Motor neuron (in vitro differentiated cells): ENCODE results near the gene VANGL1. TPM values are rescaled to one million over a fixed set of nuclear protein-coding genes. Genes with fewer than 3 reads are reported as not detected.

Source experiments
- ATAC-seq, 8 experiments: fragments of 200-7000 bp; cut with Tn5 transposase; replicated peaks in 6 of 8; 2 replicates each; pipeline ENCODE4 v1.8.0; 2021; ENCODE audit warnings: mild to moderate bottlenecking in 8 of 8, moderate library complexity in 8 of 8
- H3K27ac ChIP-seq, 2 donors: fragments of 250-450 bp; sonication (Bioruptor Pico); 2 replicates each; pipeline ENCODE4 v1.9.0; 2021; ENCODE audit warnings: antibody characterized with exemption in 2 of 2, mild to moderate bottlenecking in 2 of 2, moderate library complexity in 1 of 2
- H3K4me1 ChIP-seq, 2 donors: fragments of 250-450 bp; sonication (Bioruptor Pico); replicated peaks in 1 of 2; 2 replicates each; pipeline ENCODE4 v1.6.1; 2021; ENCODE audit warnings: antibody characterized with exemption in 2 of 2, mild to moderate bottlenecking in 2 of 2, moderate library complexity in 1 of 2
- H3K4me3 ChIP-seq, 5 donors: fragments of 250-450 bp; sonication (Bioruptor Pico); 2 replicates each; pipeline ENCODE4 v1.9.0; 2021; ENCODE audit warnings: antibody characterized with exemption in 5 of 5, mild to moderate bottlenecking in 5 of 5, moderate library complexity in 4 of 5
- WGBS, 10 experiments: fragments of 450-650 bp; shearing (Covaris generic); methylation state at CpG; one replicate each; pipeline ENCODE4 v1.0.0; 2022; 5-methylcytosine and 5-hydroxymethylcytosine counted together
- in situ Hi-C, 9 experiments: fragments of 400-800 bp; cut with MboI; loops; one replicate each; pipeline ENCODE4 v1.15.0; 2021; ENCODE audit warnings: low sequenced_read_pairs in 9 of 9, low pct_unique_long_range_greater_than_20kb in 2 of 9; ENCODE audit not compliant: unreplicated experiment in 9 of 9
- total RNA-seq, 8 experiments: library from RNA; unstranded; fragments of 300-600 nt; gene quantifications; 2 replicates each; pipeline versions ENCODE4 v1.2.3 to v1.2.4, GENCODE V29; 2022

The VANGL1 gene
- total RNA-seq, 8 experiments from 2014 or later, result 0.95 to 12.2 (median 3.7) TPM

DNA sequence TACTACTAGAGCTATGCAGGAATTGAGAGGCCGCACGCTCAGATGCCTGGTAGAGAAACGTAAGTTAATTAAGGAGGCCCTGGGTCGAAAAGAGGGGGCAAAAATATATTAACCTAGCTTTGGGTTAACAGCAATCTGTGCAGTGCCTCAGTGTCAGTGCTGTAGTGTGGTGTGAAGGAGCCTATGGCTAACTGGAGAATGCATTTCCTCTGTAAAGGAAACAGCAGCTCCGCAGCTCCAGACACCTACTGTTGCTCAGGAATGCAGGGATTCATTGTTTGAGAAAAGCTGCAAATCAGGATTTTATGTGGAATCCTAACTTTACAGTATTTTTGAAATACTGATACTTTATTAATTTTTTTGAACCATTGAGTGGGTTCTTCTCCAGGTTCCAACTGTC, 18.4 kb downstream of the VANGL1 start:
- no peak for ATAC-seq
- WGBS, 10 experiments, result 75 to 100% (median 89%) methylated on average over 2 to 5 of the region's 5 CpGs; no CpG with 5 or more reads in 2 of the 10 experiments
- no peak overlapping the region for H3K27ac ChIP-seq
- in situ Hi-C loops, result no loop called here
- peaks cover 0 to 8% of the 10 kb centered on the region in 2 donors for H3K4me1 ChIP-seq
- no peak overlapping the region for H3K4me3 ChIP-seq

DNA sequence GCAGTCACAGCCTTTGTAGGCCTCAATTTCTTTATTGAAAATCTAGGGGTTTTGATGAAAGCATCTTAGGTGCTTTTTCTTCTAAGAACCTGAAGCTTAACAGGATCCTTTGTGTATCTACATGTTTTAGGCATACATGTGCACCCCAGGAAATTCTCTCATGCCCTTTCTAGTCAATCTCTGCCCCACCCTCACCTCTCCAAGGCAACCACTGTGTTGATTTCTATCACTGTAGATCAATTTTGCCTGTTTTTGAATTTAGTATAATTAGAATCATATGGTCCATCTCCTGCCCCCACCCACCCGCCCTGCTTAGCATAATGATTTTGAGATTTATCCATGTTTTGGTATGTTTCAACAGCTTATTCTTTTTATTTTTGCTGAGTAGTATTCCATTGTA, 19.4 kb downstream of the VANGL1 start:
- 89 to 100% (median 95%) methylated on average over 1 of the region's 1 CpG; no CpG with 5 or more reads in 6 of the 10 experiments for WGBS, 10 experiments
- in situ Hi-C loops, result no loop called here

DNA sequence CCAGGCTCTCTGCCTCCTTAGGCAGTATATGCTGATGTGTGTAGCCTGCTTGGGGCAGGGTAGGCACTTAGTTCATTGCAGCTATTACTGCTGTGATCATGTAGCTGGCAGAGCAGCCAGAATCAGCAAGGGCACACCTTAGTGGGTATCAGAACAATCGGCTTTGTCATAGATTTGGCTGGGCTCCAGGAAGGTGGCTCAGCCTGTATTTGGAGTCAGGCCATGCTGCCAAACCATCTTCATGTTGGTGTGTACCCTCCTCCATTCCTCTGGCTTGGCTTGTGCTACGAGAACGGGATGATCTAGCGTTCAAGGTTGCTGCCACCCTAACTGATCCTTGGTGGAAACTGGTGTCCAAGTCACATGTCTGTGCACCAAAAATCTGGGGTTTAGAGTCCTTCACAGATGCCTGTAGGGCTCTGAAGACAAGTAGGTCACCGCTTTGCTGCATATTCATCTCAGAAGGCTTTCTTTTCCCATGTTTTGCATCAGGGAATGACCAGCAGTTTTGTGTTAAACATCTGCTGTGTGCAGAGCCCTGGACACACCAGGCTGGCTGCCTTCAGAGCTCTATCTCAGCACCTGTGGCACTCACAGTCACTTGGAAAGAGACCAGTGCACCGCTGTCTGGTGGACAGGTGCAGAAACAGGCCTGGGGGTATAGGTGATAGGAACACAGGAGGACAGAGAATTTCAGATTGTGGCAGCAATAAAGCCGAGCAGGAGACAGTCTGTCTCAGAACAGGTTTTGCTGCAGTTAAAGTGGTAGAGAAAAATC, 23.7 kb downstream of the VANGL1 start:
- H3K27ac ChIP-seq, result no peak overlapping the region
- in situ Hi-C loops, result no loop called here
- ATAC-seq, result peak in 3 of 8 experiments; percentile 58 to 96 (median 93)
- H3K4me3 ChIP-seq, result no peak overlapping the region
- no peaks in the 10 kb centered on the region for H3K4me1 ChIP-seq
- 75 to 100% (median 94%) methylated on average over 1 to 7 of the region's 7 CpGs; no CpG with 5 or more reads in 2 of the 10 experiments for WGBS, 10 experiments

More for the DNA sequence above, 19.4 kb downstream of the VANGL1 start:
- H3K4me1 ChIP-seq, result peaks cover 0 to 4% of the 10 kb centered on the region in 2 donors
- no peak overlapping the region for H3K4me3 ChIP-seq
- H3K27ac ChIP-seq, result no peak overlapping the region
- ATAC-seq, result peak in 3 of 8 experiments; percentile 57 to 63 (median 58)

DNA sequence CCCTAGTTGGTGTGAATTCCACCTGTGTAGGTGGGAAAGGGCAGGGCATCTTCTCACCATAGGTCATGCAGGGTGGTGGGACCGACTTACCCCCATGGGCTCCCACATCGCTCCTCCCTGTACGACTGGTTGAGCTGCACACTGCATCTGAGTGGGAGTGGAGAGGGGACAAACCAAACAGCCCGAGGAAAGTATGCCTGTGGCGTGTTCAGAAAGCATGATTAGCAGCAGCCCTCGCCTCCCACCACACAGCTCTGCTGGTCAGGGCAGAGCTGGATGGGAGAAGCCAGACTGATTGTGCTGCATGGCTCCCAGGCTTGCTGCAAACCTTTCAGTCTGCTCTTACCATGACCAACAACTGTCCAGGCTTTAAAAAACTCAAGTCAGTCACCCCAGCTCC, 24.4 kb downstream of the VANGL1 start:
- 59 to 100% (median 97%) methylated on average over 1 to 5 of the region's 6 CpGs; no CpG with 5 or more reads in 3 of the 10 experiments for whole genome bisulfite sequencing, 10 experiments
- in situ Hi-C loops, result no loop called here
- H3K27ac ChIP-seq, result no peak overlapping the region
- ATAC-seq, result no peak
- no peak overlapping the region for H3K4me3 ChIP-seq
- no peaks in the 10 kb centered on the region for H3K4me1 ChIP-seq

DNA sequence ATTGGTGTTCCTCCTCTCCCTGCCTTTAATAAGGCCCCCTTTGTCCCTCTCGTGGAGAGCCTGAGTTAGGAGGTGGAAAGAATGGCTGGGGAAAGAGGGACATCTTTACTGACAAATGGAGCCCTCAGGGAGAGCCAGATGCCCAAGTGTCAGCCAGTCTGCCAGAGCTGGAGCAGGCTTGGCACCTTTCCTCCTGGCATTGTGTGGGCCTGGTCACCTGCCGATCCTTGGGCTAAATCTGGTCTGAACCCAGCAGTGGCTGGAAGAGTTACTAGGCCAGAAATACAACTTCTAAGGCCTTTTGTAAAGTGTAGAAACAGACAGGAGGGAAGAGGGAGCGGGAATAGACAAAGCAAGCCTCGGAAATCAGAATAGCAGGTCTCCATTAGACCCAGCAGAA, 24.9 kb downstream of the VANGL1 start:
- Histone ChIP-seq H3K4me1 (no peaks in the 10 kb centered on the region), H3K27ac (no peak overlapping the region), H3K4me3 (no peak overlapping the region)
- in situ Hi-C loops, result no loop called here
- no peak for ATAC-seq
- WGBS, 10 experiments, result 70 to 100% (median 92%) methylated on average over 1 to 4 of the region's 4 CpGs; no CpG with 5 or more reads in 1 of the 10 experiments

DNA sequence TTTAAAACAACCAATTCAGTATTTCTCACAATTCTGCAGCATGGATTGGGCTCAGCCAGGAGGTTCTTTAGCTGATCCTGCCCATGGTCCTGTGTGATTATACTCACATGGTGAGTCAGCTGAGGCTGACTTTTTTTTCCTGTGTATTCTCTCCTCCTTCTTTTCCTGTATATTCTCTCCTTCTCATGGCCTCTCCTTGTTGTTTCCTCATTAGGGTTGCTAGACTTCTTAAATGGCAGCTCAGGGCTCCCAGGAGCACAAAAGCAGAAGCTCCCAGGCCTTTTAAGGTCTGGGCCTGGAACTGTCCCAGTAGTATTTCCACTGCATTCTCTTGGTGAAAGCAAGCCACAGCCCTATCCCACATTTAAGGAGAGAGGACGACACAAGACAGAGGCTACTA, 26.8 kb downstream of the VANGL1 start:
- no peak overlapping the region for H3K4me3 ChIP-seq
- H3K4me1 ChIP-seq, result no peaks in the 10 kb centered on the region
- 82 to 100% (median 100%) methylated on average over 1 of the region's 1 CpG; no CpG with 5 or more reads in 6 of the 10 experiments for WGBS, 10 experiments
- in situ Hi-C loops, result no loop called here
- H3K27ac ChIP-seq, result no peak overlapping the region
- no peak for ATAC-seq

DNA sequence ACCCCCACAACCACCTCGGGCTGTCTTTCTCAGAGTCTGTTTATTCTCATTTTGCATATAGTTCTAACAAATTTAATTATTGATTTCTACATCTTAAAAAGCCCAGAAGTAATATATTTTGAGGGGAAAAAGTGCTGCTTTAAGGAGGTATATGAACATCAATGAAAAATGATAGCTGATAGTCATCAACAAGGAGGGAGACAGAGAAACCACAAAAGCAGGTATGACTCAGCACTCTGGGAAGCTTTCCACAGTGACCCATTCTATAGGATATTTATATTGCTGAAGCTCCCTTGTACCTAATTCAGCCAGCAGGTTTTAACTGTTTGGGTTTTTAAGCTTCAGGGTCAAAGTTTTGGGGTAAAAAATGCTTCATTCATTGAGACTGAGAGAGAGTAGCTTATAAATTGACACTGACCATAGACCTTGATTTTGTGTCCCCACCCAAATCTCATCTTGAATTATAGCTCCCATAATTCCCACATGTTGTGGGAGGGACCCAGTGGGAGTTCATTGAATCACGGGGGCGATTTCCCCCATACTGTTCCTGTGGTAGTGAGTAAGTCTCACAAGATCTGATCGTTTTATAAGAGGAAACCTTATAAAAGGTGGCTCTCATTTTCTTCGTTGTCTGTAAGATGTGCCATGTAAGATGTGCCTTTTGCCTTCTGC, 27.4 kb downstream of the VANGL1 start:
- no peak overlapping the region for H3K4me3 ChIP-seq
- no peak overlapping the region for H3K27ac ChIP-seq
- in situ Hi-C loops, result no loop called here
- ATAC-seq, result no peak
- H3K4me1 ChIP-seq, result peaks cover 0 to 2% of the 10 kb centered on the region in 2 donors
- WGBS, 10 experiments, result 81 to 100% (median 93%) methylated on average over 1 to 5 of the region's 5 CpGs; no CpG with 5 or more reads in 1 of the 10 experiments

DNA sequence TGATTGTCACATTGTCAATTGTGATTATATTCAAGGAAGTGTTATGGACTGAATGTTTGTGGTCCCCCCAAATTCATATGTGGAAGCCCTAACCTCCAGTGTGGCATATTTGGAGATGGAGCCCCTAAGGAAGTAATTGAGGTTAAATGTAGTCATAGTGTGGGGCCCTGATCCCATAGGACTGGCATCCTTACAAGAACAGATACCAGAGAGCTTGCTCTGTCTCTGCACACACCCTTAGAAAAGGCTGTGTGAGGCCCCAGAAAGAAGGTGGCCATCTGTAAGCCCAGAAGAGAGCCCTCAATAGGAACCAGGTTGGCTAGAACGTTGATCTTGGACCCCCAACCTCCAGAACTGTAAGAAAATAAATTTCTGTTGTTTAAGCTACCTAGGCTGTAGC, 28.1 kb downstream of the VANGL1 start:
- Histone ChIP-seq H3K4me3 (no peak overlapping the region), H3K27ac (no peak overlapping the region), H3K4me1 (peaks cover 0 to 2% of the 10 kb centered on the region in 2 donors)
- ATAC-seq, result no peak
- in situ Hi-C loops, result no loop called here
- 64 to 92% (median 67%) methylated on average over 1 of the region's 1 CpG; no CpG with 5 or more reads in 5 of the 10 experiments for whole genome bisulfite sequencing, 10 experiments

DNA sequence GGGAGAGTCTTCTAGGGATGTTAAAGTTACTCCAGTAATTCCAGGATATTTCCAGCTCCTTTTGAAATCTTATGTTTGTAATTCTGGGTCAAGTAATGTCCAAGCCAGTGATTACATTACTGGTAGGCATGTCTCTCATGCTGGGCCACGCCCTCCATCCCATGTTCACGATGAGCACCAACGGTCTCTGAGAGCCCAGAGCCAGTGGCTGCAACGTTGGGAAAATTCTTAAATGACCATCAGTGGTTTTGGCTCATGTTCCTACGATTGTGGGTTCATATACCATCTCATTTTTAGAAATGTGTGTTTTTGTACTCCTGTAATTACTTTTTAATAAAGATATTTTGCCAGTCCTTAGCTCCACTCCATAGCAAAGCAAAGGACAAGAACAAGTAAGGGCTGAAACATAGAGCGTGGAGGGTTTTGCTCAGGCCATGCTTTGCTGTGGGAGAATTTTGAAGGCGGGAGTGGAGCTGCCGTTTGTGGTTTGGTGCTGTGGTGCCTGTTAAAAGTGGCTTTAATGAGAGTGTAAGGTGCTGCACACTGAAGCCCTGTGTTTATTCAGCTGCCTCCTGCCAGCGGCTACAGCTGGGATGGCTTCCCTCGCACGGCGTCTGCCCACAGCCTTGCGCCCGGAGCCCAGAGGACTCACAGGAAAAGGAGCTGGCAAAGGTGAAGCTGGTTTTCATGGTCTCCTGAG, 28.9 kb downstream of the VANGL1 start:
- 50 to 100% (median 92%) methylated on average over 1 to 14 of the region's 14 CpGs; no CpG with 5 or more reads in 1 of the 10 experiments for WGBS, 10 experiments
- peaks cover 0 to 2% of the 10 kb centered on the region in 2 donors for H3K4me1 ChIP-seq
- in situ Hi-C loops, result no loop called here
- no peak overlapping the region for H3K27ac ChIP-seq
- H3K4me3 ChIP-seq, result no peak overlapping the region
- peak in 1 of 8 experiments; percentile 77 for ATAC-seq

DNA sequence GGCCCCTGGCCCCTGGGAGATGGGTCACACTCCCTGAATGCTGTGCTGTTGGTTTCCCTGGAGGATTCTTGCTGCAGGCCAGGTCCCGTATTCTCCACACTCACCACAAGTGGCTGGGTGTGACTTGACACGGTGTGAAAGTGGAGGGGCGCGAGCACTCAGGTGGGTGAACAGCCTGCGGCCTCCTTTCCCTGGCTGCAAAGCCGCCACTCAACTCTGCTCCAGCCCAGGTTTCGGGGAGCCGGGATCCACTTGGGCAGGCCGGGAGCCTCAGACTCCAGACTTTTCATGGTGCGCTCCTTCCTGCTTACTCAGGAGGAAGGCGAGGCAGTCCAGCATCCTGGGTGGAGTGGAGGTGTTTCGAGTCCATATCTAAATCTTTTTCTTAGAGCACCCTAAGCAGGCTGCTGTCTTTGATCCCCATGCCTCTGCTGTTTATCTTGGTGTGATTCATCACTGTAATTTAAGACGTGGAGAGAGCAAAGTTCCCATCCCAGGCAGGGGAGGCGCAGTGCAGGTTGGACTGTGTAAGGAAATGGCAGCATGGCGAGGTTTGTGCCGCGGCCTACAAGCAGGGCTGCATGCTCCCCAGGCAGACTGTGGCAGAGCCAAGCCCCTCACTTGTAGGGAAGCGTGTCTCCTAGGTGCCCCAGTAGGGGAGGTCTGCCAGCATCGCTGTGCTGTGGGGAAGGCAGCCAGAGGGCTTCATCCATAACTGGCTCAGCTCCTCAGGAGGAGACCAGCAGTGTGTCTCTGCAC, 29.6 kb downstream of the VANGL1 start:
- WGBS, 10 experiments, result 47 to 100% (median 97%) methylated on average over 2 to 11 of the region's 19 CpGs; no CpG with 5 or more reads in 3 of the 10 experiments
- Histone ChIP-seq H3K4me3 (no peak overlapping the region), H3K4me1 (peaks cover 1 to 2% of the 10 kb centered on the region in 2 donors), H3K27ac (no peak overlapping the region)
- in situ Hi-C loops, result no loop called here
- peak in 3 of 8 experiments; percentile 17 to 71 (median 25) for ATAC-seq

DNA sequence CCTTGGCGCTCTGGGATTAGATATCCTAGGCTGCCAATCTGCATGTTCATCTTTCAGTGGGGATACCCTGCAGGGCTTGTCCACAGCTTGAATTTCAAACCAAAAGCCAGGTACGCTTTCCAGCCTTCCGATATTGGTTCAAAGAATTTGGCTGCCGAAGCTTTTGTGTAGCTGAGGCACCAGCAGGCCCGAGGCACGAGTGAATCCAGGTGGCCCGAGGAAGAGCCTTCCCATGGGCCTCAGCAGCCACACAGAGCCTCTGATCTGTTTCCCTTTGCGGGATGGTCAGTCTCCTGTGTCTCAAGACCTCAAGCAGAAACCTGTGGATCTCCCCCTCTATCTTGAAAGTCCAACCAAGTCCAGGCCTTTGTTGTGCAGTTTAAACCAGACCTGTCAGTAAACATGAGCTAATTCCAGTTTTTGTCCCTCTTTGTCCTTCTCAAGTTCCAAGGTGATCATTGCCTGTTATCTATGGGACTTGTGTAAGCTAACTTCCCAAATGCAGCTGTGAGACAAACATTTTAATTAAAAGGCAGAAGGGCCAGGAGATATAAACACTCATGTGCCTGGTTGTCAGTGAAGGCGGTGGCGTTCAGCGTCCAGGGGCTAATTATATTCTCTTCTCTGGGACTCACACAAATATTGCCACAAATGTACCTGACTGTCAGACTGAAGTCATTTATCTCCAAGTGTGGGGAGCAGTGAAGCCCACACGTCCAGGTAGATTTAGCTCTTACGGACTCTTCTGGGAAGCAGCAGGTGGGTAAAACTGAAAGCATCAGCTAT, 30.6 kb downstream of the VANGL1 start:
- WGBS, 10 experiments, result 87 to 100% (median 94%) methylated on average over 2 to 13 of the region's 13 CpGs; no CpG with 5 or more reads in 1 of the 10 experiments
- Histone ChIP-seq H3K4me3 (no peak overlapping the region), H3K4me1 (peaks cover 10 to 11% of the 10 kb centered on the region in 2 donors), H3K27ac (no peak overlapping the region)
- in situ Hi-C loops, result no loop called here
- no peak for ATAC-seq
